Measurements from ENCODE around the gene HRH2.
A peak's percentile ranks its signal among the peaks of the same experiment; 100 is the strongest.
"Not testable (repeated sequence)": the region's sequence is repeated elsewhere in the genome, so short reads cannot be mapped to it uniquely, and the experiment has no call there.

The HRH2 gene

GRCh38 chr5:175715627-175716522, 58.0 kb downstream of the HRH2 start:
- DNase-seq = no peak

GRCh38 chr5:175717837-175718236, 60.0 kb downstream of the HRH2 start:
- DNase-seq = no peak

- DNase-seq = peak; percentile 74
Measured at GRCh38 chr5:175718401-175719108, 60.7 kb downstream of the HRH2 start.

DNA sequence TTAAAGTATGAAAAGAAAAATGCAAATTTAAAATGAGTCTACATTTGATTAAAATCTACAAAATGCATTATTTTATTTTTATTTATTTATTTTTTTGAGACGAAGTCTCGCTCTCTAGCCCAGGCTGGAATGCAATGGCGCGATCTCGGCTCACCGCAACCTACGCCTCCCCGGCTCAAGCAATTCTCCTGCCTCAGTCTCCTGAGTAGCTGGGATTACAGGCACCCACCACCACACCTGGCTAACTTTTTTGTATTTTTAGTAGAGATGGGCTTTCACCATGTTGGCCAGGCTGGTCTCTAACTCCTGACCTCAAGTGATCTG, 61.2 kb downstream of the HRH2 start:
- DNase-seq = not testable (repeated sequence)

DNA sequence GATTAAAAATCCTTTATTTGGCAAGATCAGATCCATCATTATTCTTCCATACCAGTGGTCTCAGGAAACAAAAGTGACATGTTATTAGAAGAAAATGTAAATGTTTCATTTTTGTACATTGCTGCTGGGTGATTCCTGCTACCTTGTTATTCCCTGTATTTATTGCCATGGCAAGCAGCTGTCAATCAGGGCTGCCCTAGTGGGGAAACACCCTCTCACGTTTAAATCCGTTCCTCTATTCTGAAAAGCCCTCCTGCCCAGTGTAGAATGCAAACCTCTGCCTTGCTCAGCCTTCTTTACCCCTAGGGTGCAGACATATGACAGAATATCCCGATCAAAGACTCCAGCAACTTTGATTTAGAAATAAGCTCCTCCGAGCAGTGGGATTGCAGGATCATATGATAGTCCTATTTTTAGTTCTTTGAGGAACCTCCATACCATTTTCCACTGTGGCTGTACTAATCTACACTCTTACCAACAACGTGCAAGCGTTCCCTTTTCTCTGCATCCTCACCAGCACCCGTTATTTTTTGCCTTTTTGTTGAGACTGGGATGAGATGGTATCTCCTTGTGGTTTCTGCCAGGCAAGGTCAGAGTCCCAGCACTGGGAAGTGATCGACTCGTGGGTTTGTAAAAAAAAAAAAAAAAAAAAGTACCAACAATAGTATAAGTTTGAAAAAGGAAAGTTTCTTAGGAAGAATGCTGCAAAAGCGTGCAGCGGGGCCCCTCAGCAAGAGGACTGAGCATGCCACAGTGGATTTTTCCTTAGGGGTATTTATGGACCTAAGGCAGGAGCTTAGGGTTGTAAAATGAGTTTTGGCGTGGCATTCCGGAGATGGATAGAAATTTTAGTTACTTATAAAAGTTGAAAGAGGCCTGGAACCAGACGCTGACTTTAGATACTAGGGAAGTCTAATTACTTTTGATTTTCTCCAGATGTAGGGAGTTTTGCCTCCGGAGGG, 66.7 kb downstream of the HRH2 start:
- no peak for DNase-seq

- no peak for DNase-seq
Measured at GRCh38 chr5:175728316-175728715, 70.4 kb downstream of the HRH2 start.

DNA sequence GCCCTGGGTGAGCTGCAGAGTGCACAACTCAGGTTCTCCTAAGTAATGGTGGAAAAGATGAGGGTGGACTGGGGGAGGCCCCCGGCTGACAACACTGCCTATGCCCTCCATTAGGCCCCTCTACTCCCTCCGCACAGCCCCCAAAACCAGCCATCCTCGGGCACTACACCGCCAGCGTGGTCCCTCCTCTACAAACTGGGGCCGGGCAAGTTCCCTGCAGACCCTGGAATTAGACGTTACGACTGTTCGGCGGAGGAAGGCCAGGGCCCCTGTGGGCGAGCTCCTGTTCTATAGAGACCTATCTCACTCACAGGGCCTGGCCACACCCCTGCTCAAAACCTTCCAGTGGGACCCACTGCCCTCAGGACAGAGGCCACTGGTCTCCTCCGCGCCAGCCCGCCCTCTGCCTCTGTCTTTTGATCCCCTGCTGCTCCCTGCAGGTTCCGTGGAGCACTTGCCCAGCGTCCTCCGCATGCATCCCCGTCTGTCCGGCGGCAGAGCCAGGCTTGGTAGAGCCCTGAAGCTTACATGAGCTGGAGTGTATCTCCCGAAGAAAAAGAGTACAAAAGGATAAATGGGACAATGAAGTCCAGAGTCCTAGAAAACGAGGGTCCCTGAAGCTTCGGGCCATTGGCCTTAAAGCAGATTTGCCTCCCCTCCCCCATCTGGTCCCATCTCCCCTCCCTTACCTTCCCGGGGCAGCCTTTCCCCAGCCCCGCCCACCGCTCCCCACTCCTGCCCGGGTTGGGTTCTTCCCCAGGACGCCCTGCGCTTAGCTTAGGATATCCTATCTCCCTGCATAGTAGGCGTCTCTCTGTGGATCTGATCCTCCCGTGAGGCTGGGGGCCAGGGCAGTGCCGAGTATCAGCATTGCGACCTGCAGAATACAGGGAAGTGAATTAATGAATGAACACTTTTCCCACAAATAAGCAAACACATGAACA, 71.3 kb downstream of the HRH2 start:
- DNase-seq = peak; percentile 11

DNA sequence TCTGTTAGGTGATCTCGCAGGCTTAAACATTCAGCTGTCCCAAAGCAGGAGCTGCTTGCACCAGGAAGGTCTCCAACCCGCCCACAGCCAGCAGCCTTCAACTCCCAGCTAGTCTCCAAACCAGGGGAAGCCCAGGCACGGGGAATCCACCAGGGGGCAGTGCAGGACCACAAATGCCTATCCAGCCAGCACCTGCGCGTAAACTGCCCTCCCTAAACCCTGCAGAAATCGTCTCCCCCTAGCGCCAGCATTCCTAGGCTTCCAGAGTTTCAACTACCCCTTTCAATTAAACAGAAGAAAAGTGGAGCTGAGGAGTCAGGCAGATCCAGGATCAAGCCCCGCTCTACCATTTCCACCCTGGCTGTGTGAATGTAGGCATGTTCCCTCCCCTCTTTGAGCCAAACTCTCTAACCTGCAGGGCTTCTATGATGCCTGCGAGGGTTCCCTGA, 72.0 kb downstream of the HRH2 start:
- peak; percentile 92 for DNase-seq

DNA sequence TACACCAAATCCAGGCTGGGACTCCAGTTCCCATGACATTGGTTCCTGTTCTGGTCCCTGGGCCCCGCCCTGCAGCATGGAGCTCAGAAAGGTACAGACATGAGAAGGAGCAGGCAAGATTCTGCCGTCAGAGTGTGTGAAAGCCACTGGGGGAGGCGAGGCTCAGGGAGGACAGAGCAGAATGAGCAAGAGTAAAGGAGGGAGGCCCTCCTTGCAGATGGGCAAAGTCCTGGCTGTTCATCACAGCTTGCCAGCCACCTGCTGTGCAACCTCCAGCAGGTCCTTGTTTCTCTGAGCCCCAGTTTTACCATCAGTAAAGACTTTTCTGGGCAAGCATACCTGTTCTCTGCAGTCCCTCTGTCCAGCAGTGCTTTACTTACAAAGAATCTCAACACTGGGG, 73.3 kb downstream of the HRH2 start:
- DNase-seq = no peak

- DNase-seq = no peak
Measured at GRCh38 chr5:175731756-175732465, 74.0 kb downstream of the HRH2 start.

DNA sequence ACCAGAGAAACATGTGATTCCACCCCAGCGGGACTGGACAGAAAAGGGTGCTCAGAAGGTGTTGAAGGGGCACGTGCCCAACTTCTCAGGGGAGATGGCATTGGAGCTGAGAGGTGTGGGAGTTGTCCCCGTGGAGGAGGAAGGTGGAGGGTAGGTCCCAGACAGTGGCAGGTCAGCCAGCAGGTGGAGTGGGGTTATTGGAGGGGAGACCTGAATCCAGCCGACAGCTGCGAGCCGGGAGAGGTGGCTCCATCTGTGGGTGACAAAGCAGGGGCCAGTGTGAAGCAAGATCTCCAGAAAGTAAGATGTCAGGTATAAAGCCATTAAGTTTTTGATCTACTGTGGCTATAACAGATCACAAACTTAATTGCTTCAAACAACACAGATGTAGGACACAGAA, 75.1 kb downstream of the HRH2 start:
- DNase-seq = no peak

- no peak for DNase-seq
Measured at GRCh38 chr5:175734016-175734415, 76.1 kb downstream of the HRH2 start.

- DNase-seq = no peak
Measured at GRCh38 chr5:175734501-175734900, 76.6 kb downstream of the HRH2 start.

GRCh38 chr5:175735701-175736100, 77.8 kb downstream of the HRH2 start:
- no peak for DNase-seq

DNA sequence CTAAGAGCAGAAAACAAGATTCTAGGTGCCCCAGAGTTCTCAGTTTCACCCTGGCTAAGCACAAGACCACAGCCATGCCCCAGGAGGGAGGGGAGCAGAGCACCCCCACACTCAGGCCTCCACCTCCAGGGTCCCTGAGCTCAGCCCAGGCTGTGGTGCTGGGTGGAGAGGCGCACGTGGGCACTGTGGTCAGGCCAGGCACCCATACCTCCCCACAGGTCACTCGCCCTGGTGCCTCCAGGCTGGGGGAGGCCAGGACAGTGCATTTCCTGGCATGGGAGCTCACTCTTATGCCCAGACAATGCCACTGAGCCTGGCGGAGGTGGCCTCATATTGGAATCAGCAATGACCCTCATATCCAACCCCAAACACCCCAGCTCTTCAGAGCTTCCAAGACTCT, 78.8 kb downstream of the HRH2 start:
- no peak for DNase-seq

- DNase-seq = no peak
Measured at GRCh38 chr5:175737481-175737880, 79.6 kb downstream of the HRH2 start.

DNA sequence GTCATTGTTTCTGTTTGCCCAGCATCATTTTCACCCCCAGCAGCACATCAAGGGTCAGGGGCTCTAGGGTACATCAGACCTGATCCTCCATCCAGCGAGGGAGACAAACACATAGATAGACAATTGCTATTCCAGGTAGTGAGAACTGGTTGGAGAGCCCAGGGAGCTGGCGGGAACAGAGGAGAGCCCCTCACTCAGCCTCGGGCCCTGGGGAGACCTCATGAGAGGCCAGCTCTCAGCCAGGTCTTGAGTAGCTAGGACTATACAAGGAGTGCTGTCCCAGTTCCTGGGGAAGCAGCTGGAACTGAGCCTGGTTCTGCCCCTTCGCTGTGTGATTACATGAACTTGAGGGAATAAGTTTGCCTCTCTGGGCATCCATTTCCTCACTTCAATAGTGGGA, 80.3 kb downstream of the HRH2 start:
- no peak for DNase-seq

GRCh38 chr5:175738602-175739133, 80.8 kb downstream of the HRH2 start:
- no peak for DNase-seq

- DNase-seq = no peak
Measured at GRCh38 chr5:175740014-175740413, 82.1 kb downstream of the HRH2 start.

DNA sequence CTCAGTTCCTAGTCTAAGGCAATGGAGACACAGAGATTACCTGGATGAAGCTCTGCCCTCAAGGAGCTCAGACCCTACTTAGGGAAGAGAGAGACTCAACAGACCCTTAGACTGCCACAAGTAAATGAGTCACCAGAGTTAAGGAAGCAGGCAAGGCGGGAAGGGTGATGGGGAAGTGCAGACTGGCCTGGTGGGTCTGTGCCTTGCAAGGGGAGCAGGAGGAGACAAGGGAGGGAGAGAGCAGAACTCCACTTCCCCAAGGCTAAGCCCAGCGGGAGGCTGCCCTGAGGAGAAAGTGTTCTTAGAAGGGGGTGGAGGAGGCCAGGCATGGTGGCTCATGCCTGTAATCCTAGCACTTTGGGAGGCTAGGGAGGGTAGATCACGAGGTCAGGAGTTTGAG, 83.7 kb downstream of the HRH2 start:
- no peak for DNase-seq

All from hematopoietic multipotent progenitor cell treated with erythropoietin and hydrocortisone succinate and interleukin-3 and kit ligand, for 6 days (in vitro differentiated cells).